GM21515 (cell line): Measurements from ENCODE around the gene PLCH2.

ENCODE experiments used
- ATAC-seq: cut with Tn5 transposase; IDR thresholded peaks from one replicate; pipeline ENCODE4 v1.9.1; 2021; ENCODE audit not compliant: unreplicated experiment

Gene PLCH2

DNA sequence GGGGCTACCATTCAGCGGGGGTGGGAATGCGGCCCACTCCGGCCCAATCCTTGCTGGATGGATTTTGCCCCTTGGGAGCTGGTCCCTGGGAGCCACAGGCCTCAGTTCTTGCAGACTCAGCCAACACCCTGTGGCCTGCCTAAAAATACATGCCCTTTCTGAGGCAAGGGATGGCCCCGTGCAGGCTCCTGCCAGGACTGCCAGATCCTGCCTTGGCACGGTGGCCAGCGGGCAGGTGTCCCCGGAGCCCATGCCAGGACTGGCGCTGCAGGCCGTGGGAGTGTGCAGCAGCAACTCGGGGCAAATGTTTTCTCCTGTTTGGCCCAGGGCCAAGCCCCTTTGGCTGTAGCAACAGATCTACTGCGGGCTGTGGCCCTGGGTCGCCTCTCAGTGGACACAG lies 51.9 kb downstream of the PLCH2 start:
- no peak for ATAC-seq

DNA sequence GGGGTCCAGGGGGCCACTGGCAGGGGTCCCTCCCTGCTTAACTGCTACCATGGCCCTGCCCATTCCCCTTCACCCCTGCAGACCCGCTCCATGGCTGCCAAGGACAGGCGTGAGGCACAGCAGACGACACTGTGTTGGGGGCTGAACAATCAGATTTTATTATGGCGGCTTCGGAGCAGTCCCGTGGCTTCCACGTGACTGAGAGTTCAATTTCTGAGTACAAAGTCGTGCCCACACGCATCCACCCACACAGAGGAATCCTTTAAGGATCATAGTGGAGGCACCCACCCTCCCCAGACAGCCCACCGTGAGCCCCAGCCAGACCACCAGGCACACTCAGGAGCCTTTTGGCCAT lies 52.5 kb downstream of the PLCH2 start:
- no peak for ATAC-seq

DNA sequence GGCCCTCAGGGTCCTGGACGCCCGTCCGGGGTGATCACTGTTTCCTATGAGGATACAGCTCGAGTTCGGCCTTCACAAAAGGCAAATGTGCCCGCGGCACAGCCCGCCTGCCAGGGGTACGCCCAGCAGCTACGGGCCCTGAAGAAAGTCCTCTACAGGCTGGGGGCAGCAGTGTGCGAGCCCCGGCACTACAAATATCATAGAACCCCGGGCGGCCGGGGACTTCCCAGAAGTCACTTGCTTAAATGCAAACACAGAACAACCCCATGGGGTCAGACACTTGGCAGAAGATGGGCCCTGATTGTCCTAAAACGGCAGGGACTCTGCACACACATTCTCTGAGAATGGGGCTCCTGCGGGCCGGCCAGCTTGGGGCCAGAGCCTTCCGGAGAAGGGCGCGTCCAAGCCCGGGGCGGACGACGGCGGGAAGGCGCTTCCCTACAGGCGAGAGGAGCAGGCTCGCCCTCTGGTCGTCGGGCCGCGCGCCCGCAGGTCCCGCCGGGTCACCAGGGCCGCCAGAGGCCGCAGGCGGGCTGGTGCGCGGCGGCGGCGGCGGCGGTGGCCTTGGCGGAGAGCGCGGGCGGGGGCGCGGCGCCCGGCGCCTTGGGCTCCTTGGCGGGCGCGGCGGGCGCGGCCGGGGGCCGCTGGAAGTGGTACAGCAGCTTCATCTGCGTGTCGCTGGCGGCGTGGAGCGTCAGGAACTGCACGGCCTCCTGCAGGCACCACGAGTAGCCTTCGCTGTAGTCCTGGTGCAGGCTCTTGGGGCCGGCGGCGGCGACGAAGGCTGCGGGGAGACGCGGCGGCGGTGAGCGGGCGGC lies 53.1 kb downstream of the PLCH2 start:
- no peak for ATAC-seq

DNA sequence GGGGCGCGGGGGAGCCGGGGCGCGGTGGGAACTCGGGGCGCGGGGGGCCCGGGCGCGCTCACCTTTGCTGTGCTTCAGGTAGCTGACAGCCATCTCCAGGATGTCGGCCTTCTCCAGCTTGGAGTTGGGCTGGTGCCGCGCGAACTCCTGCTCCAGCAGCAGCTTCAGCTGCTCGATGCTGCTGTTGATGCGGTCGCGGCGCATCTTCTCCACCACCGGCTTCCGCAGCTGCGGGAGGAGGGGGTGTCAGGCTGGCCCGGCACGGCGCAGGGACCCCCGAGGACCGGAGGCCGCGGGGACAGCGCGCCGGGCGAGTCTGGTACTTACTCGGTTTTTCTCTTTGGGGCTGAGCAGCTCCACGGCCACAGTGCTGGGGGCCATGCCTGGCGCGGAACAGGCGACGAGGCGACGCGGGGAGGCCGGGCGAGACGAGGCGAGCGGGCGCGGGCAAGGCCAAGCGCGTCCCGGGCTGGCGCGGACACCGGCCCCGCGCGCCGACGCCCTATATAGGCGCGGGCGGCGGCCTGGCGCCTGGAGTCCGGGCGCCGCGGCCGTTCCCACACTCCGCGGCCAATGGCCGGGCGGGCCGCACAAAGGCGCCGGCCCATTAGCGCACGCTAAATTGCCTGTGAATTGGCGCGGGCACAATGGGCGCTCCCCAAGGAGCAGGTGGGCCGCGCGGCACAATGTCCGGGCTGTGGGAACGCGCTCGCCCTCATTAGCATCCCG lies 53.9 kb downstream of the PLCH2 start, which contains the start of gene HES5:
TSS of gene HES5 (minus strand) at position 480 of the 729 bp plus-strand sequence. CDS start at position 381, 99 bp downstream.
- no peak for ATAC-seq

DNA sequence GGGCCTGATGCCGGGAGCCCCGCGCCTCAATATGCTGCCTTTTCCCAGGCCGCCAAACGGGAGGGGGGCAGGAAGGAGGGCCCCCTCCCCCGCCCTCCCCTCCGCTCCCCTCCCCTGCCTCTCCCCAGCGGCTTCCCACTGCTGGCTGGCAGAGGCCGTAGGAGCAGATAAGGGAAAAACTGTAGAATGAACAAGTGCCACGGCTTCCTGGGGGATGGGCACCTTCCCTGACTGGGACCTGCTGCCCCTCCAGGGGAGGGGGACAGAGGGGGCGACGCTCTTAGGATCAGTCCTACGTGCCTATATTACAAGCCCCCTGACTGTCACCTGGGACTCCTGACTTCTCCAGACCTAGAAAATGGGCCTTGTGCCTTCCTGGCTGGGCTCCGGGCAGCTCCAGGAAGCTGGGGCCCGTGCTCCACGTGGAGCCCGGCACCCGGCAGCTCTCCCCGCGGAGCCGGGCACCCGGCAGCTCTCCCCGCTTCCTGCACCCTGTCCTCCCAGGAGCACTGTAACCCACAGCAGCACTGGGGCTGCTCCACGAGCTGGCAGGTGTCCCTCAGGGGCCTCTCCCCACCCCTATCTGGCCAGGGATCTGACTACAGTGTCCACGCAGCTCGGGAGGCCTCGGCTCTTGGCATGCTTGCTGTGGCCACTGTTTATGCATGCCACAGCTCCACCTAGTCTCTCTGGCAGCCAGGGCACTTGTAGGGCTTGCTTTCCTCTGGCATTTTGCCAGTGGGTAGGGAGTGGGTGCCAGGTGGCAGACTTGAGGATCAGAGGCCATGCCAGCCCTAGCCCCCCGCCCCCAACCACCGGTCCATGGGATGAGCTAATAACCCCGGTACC lies 54.6 kb downstream of the PLCH2 start:
- ATAC-seq = no peak

DNA sequence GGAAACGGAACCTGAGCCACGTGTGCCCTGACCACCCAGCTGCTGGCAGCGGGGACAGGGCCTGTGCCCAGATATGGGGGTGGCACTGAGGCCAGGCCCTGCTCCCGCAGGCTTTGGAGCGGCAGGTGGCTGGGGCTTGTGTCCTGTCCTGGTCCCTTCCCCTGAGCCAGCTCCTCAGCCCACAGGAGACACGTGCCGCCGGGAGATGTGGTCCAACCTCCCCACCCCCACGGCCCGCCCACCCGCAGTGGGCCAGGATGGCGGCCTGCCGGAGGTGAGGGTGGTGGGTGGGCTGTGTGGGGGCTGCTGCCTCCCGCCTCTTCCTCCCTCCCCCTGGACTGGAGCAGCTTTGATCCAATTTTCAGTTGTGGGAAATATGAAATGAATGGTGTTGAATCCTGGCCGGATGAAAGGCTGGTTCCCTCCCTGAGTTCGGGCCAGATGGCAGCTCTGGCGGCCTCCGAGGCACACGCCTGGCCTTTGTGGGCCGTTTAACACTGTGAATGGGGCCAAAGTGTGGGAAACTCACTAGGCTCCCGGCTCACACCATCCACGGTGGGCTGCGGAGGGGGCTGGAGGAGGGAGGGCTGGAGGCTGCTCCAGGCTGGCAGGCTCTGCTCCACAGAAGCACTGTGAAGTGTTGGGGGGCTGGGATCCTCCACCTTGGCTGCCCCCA lies 56.5 kb downstream of the PLCH2 start:
- ATAC-seq = no peak

DNA sequence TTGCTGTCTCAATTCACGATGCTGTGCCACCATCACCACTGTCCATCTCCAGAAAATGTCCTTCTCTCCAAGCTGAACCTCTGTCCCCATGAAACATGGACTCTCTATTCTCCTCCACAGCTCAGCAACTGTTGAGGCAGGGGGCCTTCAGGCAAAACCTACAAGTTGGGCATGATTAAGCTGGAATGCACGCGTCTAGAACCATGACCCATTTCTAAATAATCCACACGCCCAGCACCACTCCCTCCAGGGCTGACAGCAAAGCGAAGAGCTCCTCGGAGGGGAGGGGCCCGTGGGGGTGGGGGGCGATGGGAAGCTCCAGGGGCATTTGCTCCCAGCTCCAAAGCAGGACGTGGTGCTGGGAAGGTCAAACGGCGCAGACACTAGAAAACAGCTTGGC lies 57.3 kb downstream of the PLCH2 start:
- ATAC-seq = no peak

DNA sequence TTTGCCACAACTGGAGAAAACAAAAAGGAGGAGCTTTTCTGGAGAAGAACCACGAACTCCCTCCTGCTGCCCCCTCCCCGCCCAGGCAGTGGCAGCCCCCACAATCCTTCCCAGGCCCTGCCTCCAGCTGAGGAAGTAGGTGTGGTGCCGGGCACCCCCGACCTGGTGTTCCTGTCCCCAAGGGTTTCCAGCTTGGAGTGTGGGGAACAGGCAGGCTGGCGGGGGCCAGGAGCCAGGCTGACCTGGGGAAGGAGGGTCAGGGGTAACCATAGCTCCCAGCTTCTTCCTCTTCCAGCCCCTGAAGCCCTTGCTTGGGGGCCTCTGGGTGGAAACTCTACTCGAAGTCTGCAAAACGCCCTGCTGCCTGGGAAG lies 58.2 kb downstream of the PLCH2 start:
- no peak for ATAC-seq

DNA sequence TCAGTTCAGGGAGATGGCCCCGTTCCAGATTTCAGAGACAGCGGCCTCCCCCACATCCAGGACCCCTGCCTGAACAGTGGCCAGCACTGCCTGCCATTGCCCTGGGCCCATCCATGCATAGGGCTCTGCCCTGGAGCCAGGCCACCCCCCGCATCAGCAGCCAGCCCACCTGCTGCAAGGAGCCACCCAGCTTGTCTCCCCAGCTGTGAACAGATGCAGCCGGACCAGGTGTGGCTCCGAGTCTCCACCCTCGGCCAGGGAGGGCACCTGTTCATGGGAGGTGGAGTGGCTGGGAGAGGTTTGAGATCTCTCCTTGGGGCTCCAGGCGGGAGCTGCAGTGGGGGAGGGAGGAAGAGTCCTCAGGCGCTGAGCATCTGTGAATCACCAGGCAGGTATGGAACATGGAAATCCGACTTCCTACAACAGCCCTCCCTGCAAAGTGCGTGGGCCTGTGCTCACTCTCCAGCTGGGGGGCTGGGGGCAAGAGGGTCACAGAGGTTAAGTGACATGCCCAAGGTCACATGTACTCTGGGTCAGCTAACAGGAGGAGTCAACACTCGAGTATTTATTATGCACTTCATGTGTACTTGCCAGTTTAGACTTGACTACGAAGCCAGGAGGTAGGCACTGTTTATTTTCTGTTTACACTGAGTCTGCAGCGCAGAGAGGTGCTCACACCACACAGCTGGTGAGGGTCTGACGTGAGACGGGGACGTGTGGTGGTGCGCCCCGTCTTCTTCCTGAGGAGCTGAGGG lies 58.8 kb downstream of the PLCH2 start:
- ATAC-seq = no peak

DNA sequence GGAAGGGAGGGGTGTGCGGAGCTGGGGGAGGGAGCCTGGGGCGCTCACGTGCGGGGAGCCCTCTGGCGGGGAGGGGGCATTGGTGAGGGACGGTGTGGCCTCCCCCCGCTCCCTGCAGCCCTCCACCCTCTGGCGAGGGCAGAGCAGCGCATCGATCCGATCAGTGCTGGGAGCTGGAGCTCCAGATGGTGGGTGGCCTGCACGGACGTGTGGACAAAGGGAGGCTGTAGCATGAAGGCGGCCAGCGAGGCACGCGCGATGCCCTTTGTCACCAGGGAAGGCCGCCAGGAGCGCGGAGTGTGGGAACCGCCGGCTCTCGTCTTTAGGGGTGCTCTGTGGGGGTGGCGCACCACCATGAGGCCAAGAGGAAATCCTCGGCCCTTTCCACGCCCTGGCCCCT lies 59.4 kb downstream of the PLCH2 start:
- ATAC-seq = no peak

DNA sequence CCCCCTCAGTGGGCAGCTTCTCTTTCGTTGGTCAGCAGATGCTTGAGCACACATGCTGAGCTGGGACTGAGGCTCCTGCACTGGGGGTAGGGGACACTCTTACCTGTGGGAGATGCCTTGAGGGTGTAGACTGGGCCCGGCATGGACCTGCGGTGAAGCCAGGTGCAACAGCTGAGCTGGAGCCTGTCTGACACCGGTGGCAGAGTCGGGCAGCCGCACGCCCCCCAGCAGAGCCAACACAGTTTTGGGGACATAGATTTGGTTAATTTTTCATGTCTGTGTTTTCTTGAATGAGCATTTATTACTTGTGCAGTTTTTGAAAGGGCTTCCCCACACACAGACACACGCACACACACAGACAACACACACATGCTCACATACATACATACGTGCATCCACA lies 59.9 kb downstream of the PLCH2 start:
- ATAC-seq = no peak

DNA sequence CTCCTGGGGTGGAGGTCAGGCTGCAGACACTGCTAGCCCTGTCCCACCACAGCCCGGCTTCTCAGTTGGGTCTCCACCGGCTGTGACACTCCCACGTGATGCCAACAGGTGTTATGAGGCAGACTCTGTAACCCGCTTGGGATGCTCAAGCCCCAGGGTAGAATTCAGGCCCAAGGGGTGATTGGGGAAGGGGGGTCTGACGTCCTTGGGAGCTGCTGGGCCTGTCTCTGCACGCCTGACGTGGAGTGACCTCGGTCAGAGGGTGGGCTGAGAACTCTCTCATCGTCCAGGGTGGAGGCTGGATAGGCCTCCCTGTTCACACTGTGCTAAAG lies 61.7 kb downstream of the PLCH2 start:
- no peak for ATAC-seq

DNA sequence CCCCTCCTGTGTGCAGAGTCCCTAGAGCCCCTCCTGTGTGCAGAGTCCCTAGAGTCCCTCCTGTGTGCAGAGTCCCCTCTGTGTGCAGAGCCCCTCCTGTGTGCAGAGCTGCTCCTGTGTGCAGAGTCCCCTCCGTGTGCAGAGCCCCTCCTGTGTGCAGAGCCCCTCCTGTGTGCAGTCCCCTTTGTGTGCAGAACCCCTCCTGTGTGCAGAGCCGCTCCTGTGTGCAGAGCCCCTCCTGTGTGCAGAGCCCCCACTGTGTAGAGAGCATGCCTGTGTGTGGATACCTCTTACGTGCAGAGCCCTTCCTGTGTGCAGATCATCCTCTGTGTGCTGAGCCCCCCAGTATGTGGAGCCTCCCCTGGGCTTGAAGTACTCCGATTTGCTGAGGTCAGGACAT lies 62.3 kb downstream of the PLCH2 start:
- ATAC-seq = no peak

DNA sequence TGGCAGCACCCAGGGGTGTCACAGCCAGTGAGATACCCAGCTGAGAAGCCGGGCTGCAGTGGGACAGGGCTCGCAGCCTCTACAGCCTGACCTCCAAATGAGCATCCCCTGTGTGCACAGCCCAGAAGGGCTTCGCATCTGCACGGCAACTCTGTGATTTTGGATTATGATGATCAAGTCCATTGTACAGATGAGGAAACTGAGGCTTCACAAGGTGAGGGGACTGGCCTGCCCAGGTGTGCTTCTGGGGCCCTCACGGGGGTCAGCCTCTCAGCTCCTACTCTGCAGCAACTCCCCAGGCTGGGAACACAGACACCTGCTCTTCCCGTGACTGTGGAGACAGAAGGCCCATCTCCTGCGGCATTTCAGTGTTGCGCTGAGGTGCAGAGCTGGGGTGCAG lies 62.8 kb downstream of the PLCH2 start:
- ATAC-seq = no peak

DNA sequence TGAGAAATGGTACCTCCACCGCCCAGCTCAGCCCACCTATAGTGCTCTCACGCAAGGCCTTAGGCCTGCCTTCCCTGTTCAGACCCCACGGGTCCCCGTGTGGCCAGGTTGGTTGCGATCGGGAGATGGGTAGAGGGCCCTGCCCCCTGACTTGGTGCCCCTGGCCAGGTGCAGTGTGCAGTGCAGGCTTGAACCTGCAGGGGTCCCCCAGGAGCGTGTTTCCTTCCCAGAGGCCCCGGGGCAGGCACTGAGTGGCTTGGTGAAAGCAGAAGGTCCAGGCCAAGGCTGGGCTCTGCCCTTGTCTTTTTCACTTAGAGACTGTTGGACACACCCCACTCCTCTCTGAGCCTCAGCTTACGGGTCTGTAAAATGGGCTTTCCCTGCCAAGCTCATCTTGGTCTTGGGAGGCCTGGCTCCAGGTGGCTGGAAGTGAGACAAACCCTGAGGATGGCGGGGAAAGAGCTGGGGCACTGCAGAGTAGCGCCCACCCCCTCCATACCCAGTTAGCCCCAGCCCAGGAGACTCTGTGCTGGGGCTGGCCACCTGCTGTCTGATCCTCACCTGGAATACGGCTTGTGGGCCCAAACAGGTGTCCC lies 63.3 kb downstream of the PLCH2 start:
- no peak for ATAC-seq

DNA sequence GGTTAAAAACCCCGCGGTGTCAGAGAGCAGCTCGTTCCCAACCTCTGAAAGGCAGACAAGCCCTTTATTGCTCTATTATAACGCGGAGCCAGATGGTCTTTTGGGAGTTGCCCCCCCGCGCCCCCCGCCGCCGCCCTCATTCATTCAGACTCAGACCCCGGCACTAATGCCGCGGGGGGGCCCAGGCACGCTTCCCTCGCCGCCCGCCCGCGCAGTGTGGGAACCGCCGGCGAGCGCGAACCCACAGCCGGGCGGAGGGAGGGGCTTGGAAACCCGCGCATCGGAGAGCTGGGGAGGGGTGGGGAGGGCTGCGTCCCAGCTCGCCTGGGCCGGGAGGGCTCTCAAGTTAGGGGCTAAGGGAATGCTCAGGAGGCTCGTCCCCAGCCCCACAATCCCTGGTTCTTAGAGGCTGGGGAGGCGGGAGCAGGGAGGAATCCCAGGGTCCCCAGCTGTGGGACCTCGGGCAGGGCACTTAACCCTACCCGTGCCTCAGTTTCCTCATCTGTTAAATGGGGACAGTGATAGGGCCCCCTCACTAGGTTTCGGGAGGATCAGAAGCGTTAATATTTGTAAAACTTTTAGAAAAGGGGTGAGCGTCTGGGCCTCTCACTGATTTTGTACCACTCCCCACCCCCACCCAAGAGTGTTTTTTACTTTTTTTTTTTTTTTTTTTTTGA lies 64.9 kb downstream of the PLCH2 start:
- ATAC-seq = no peak

DNA sequence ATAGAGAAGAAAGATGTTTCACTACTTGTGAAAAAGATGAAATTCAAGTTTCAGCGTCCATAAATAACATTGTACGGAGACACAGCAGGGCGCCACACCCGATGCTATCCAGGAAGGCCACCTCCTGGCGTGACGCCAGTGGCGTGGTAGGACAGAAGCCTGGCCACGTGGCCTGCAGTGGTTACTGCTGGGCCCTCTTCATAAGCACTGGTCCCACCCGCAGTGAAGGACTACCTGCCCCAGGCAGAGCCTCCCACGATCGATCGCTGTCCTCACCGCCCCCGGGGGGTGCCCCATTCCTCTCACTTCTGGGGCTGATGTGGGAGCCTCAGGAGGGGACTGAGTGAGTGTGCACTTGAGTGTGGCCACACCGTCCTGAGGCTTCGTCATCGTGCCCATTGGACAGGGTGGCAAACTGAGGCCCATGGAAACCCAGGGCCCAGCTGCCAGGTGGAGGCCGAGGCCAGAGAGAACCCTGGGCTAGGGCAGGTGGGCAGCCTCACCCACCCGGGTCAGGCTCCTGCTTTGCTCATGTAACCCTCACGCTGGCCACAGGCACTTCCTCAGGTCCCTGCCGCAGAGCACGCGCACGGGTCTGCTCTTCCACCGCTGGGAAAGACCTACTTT lies 65.6 kb downstream of the PLCH2 start:
- no peak for ATAC-seq

DNA sequence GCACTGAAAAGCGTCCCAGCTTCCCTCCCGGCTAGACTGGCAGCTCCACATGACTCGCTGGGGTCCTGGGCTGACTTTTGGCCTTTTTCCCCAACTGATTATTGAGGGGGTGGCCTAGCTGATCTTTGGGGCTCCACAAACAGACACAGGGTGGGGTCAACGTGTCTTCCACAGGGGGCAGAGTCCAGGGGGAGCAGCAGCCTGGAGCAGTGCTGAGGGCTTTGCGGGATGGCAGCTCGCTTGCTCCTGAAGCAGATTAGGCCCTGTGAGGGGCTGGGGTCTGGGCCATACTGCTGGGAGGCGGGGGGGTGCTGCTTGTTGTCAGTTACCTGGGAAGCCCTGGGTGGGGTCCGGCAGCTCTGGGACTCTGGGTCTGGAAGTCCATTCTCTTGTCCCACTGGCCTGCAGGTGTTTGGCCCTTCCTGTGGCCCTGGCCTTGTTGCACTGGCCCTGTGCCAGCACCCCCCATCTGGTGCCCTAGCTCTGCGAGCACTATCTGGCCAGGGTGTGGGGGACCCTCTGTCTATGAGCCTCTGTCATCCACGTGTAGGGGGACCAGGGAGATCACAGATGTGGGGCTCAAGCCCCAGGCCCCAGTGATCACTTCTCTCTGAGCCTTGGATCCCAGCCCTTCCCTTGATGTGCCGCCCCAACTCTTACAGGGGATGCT lies 66.3 kb downstream of the PLCH2 start:
- no peak for ATAC-seq
